Adrenal gland (tissue), 19 donors: Measurements from ENCODE around the gene MKKS. TPM values are rescaled to one million over a fixed set of nuclear protein-coding genes. Genes with fewer than 3 reads are reported as not detected.
A peak's percentile ranks its signal among the peaks of the same experiment; 100 is the strongest.

Experiments used
- DNase-seq, 7 donors: peaks; one replicate each; pipeline ENCODE4 v3.0.0-alpha.2; 2019 to 2020
- H3K27ac ChIP-seq, 5 donors: fragments of 200-600 bp; sonication (generic) in 4 of 5; 1 replicate in 3 of 5; 2 replicates in 2 of 5; pipeline versions ENCODE4 v1.5.1 to v1.8.0; 2016 to 2020; ENCODE audit warnings: mild to moderate bottlenecking in 1 of 5
- H3K27me3 ChIP-seq: fragments of 200-600 bp; 2 replicates; pipeline ENCODE4 v1.8.0; 2021
- H3K36me3 ChIP-seq, 2 donors: fragments of 200-600 bp; replicated peaks in 1 of 2; 1 replicate in 1 of 2; 2 replicates in 1 of 2; pipeline versions ENCODE4 v1.5.1 to v1.8.0; 2018 to 2022
- H3K4me1 ChIP-seq, 2 donors: fragments of 200-600 bp; replicated peaks in 1 of 2; 1 replicate in 1 of 2; 2 replicates in 1 of 2; pipeline versions ENCODE4 v1.5.1 to v1.8.0; 2018 to 2021
- H3K4me3 ChIP-seq, 4 donors: fragments of 200-600 bp; sonication (generic) in 3 of 4; one replicate each; pipeline ENCODE4 v1.5.1; 2016 to 2018
- H3K9me3 ChIP-seq, 3 donors: fragments of 200-600 bp; sonication (generic) in 1 of 3; replicated peaks in 1 of 3; 1 replicate in 2 of 3; 2 replicates in 1 of 3; pipeline versions ENCODE4 v1.5.1 to v1.8.0; 2016 to 2021
- POLR2A ChIP-seq, 2 donors: fragments of 450-650 bp; IDR thresholded peaks; one replicate each; pipeline ENCODE4 v1.6.1; 2017; ENCODE audit warnings: antibody characterized with exemption in 2 of 2, mild to moderate bottlenecking in 2 of 2, moderate library complexity in 1 of 2
- WGBS, 4 donors: extraction: QIAGEN DNeasy Blood & Tissue Kit in 2 of 4; methylation state at CpG; one replicate each; pipeline versions ENCODE4 v1.1.5 to v1.1.7; 2013 to 2017; 5-methylcytosine and 5-hydroxymethylcytosine counted together
- intact Hi-C, 2 donors: fragments of 100-400 bp; cut with DNase I; formaldehyde crosslinking; loops; one replicate each; pipeline versions ENCODE4 v1.14.1 to v1.15.0; 2022 to 2023
- long read RNA-seq, 10 donors: library from polyadenylated mRNA in 3 of 10; unstranded in 2 of 10; stranded (forward) in 1 of 10; transcript quantifications; one replicate each; pipeline ENCODE4 v2.0.0 and lab custom pipeline, GENCODE V29; 2021 to 2026
- polyA plus RNA-seq, 3 donors: library from polyadenylated mRNA; stranded (reverse); fragments of 200-250 nt in 2 of 3; fragments of 350-450 nt in 1 of 3; fragmentation: Illumina TruSeq in 1 of 3; extraction: RNeasy Lipid Tissue Mini Kit (QIAGEN cat#74804) in 1 of 3; gene quantifications; one replicate each; pipeline ENCODE4 v1.2.3, GENCODE V29; 2013 to 2014
- total RNA-seq, 9 donors: library from RNA; depleted of rRNA in 4 of 9; stranded (reverse); fragments of >200 nt in 4 of 9; fragments of 120-200 nt in 1 of 9; fragmentation: NEBNext Ultra II Directional in 1 of 9; extraction: Animal tissue kit (Norgen Biotek cat#: 25700) in 1 of 9; gene quantifications; one replicate each; pipeline versions ENCODE4 v1.1.0 to v1.2.4, GENCODE V29; 2013 to 2023
- TF ChIP-seq, protein P1 (sequence below), 6 experiments: fragments of 450-650 bp in 4 of 6; fragments of 200-600 bp in 2 of 6; sonication (generic) in 1 of 6; IDR thresholded peaks; 1 replicate in 5 of 6; 2 replicates in 1 of 6; pipeline versions ENCODE4 v1.5.1 to v1.8.0; 2016 to 2021; ENCODE audit warnings: antibody characterized with exemption in 6 of 6, mild to moderate bottlenecking in 2 of 6, moderate library complexity in 1 of 6
- donor health status: healthy with polysubstance abuse.
- donor health status: Bipolar disorder and iron deficiency.
- donor health status: DM: yes; HTN: yes; CAD: no.
- donor health status: DM: no; HTN: no; CAD: no.
- donor health status: DM: no; HTN: no; CAD: no.
- donor health status: DM: yes; HTN: yes; CAD: no.

MKKS gene
- total RNA-seq, result 10 to 100 TPM in 7 of 9 donors, 1 to 10 TPM in 2; 6.1 to 24.7 (median 17.3) TPM
- polyA plus RNA-seq, result 10 to 100 TPM; 10.4 to 29.1 (median 14.0) TPM
- long read RNA-seq, donor 1, full-length matches to known transcripts, result 8 of 90 reads
- long read RNA-seq, donor 1, partial matches to known transcripts, result 82 of 90 reads
- long read RNA-seq, donor 1, other reads (novel, unspliced or antisense), result 0 of 90 reads
- long read RNA-seq, donor 2, full-length matches to known transcripts, result 4 of 56 reads
- long read RNA-seq, donor 2, partial matches to known transcripts, result 52 of 56 reads
- long read RNA-seq, donor 2, other reads (novel, unspliced or antisense), result 0 of 56 reads
- long read RNA-seq, donor 3, full-length matches to known transcripts, result 7 of 73 reads
- long read RNA-seq, donor 3, partial matches to known transcripts, result 61 of 73 reads
- long read RNA-seq, donor 3, other reads (novel, unspliced or antisense), result 5 of 73 reads
- long read RNA-seq, donor 4, full-length matches to known transcripts, result 10 of 47 reads
- long read RNA-seq, donor 4, partial matches to known transcripts, result 36 of 47 reads
- long read RNA-seq, donor 4, other reads (novel, unspliced or antisense), result 1 of 47 reads
- long read RNA-seq, donor 5, full-length matches to known transcripts, result 55 of 91 reads
- long read RNA-seq, donor 5, partial matches to known transcripts, result 30 of 91 reads
- long read RNA-seq, donor 5, other reads (novel, unspliced or antisense), result 6 of 91 reads
- long read RNA-seq, donor 6, full-length matches to known transcripts, result 11 of 52 reads
- long read RNA-seq, donor 6, partial matches to known transcripts, result 37 of 52 reads
- long read RNA-seq, donor 6, other reads (novel, unspliced or antisense), result 4 of 52 reads
- long read RNA-seq, donor 7, full-length matches to known transcripts, result 1 of 33 reads
- long read RNA-seq, donor 7, partial matches to known transcripts, result 32 of 33 reads
- long read RNA-seq, donor 7, other reads (novel, unspliced or antisense), result 0 of 33 reads
- long read RNA-seq, donor 8, full-length matches to known transcripts, result 9 of 55 reads
- long read RNA-seq, donor 8, partial matches to known transcripts, result 46 of 55 reads
- long read RNA-seq, donor 8, other reads (novel, unspliced or antisense), result 0 of 55 reads
- long read RNA-seq, donor 9, full-length matches to known transcripts, result 6 of 46 reads
- long read RNA-seq, donor 9, partial matches to known transcripts, result 40 of 46 reads
- long read RNA-seq, donor 9, other reads (novel, unspliced or antisense), result 0 of 46 reads
- long read RNA-seq, donor 10, full-length matches to known transcripts, result 1 of 34 reads
- long read RNA-seq, donor 10, partial matches to known transcripts, result 33 of 34 reads
- long read RNA-seq, donor 10, other reads (novel, unspliced or antisense), result 0 of 34 reads

DNA sequence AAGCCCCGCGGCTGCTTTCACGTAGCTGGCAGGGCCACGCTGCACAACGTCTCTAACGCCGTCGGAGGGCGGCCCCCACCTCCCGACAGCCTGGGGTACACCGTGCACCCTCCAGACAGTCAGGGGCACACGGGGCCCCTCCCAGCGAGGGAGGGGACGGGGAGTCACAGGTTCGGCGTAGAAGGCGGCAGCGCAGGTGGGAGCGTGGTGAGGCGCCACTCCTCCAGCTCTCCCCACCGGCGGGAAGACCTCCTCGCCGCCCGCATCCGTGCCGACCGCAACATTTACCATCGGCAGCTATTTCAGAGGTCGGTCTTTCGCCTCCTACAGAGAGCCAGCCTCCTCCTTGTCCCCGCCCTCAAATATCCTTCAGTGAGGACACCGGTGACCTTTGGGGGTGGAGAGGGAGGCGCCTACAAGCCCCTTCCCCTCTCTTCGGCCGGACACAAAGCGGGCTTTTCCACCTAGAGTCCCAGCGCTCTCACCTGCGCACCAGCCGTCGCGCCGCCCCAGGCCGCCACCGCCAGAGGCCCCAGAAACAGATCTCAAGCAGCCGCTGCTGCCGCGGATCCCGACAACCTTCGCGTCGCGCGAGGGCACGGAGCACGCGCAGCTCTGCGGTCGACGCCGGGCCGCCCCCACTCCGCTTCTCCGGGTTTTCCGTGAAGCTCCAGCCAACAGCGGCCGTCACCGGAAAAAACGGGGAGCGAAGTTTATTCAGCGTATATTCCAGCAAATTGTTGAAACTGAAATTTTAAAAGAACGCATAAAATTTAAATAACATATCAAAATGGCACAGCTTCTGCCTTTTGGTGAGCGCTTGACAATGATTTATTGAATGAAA is at the start of gene MKKS:
MKKS (minus strand) TSS at position 600 of the 844 bp plus-strand sequence. CDS start 20,708 bp downstream, outside the sequence.
- DNase-seq, result peak; percentile 89 to 94 (median 92)
- 0 to 1% (median 0%) methylated on average over 22 to 73 of the region's 73 CpGs for WGBS, 4 donors
- TF ChIP-seq, protein P1, sequence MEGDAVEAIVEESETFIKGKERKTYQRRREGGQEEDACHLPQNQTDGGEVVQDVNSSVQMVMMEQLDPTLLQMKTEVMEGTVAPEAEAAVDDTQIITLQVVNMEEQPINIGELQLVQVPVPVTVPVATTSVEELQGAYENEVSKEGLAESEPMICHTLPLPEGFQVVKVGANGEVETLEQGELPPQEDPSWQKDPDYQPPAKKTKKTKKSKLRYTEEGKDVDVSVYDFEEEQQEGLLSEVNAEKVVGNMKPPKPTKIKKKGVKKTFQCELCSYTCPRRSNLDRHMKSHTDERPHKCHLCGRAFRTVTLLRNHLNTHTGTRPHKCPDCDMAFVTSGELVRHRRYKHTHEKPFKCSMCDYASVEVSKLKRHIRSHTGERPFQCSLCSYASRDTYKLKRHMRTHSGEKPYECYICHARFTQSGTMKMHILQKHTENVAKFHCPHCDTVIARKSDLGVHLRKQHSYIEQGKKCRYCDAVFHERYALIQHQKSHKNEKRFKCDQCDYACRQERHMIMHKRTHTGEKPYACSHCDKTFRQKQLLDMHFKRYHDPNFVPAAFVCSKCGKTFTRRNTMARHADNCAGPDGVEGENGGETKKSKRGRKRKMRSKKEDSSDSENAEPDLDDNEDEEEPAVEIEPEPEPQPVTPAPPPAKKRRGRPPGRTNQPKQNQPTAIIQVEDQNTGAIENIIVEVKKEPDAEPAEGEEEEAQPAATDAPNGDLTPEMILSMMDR (IDR thresholded peaks at IDR 0.05), result peak in 1 of 6 experiments; percentile 37
- peak in 1 of 2 donors; percentile 45 for TF ChIP-seq POLR2A (IDR thresholded peaks at IDR 0.05)
- Histone ChIP-seq H3K36me3 (no peaks in the 10 kb centered on the region), H3K27ac (peak within 1 kb of the TSS; percentile 82 to 93 (median 91)), H3K4me1 (peaks cover 16 to 35% of the 10 kb centered on the region in 2 donors), H3K4me3 (peak within 1 kb of the TSS; percentile 7 to 86 (median 70)), H3K9me3 (no peaks in the 10 kb centered on the region), H3K27me3 (no peaks in the 10 kb centered on the region)
- intact Hi-C loops, result loop anchor here (2.0 to 10.0 kb wide), 2 partner anchors 453 to 841 kb away; no protein-coding TSS in a partner anchor

DNA sequence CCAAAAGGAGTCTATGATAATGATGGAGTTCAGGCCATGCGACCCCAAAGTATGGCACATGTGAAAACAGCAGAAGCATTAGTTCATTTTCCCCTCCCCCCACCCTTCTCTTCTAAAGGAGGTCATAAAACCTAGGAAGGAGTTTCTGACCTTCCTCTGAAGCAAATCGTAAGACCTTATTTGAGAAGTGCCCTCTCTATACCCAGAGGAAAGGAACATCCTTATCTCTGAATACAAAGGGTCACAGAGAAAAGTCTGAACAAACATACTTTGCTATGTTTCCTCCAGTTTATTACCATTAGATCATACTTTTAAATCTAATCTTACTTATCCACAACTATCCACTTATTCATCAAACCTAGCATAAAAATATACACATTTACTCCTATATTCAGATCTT is 49.7 kb upstream of the MKKS start:
- Histone ChIP-seq H3K4me3 (no peak overlapping the region), H3K27ac (no peak overlapping the region), H3K36me3 (no peaks in the 10 kb centered on the region), H3K9me3 (no peaks in the 10 kb centered on the region), H3K27me3 (no peaks in the 10 kb centered on the region), H3K4me1 (peaks cover 0 to 6% of the 10 kb centered on the region in 2 donors)
- 65 to 84% (median 71%) methylated on average over 2 of the region's 2 CpGs for WGBS, 4 donors
- TF ChIP-seq, protein P1 (IDR thresholded peaks at IDR 0.05), result no peak
- TF ChIP-seq POLR2A (IDR thresholded peaks at IDR 0.05), result no peak
- intact Hi-C loops, result no loop called here
- no peak for DNase-seq

DNA sequence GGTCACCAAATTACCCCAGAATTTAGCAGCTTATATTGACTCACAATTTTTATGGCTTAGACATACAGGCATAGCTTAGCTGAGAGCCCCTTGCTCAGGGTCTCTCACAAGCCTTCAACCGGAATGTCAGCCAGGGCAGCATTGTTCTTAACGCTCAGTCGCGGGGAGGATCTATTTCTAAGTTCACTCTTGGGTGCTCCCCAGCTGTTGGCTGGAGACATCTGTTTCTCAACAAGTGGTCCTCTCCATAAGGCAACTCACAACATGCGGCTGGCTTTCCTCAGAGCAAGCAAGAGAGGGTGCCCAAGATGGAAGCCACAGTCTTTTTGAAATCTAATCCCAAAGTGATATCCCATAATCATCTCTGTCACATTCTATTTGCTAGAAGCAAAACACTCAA is 47.7 kb upstream of the MKKS start:
- Histone ChIP-seq H3K4me1 (no peaks in the 10 kb centered on the region), H3K27ac (no peak overlapping the region), H3K36me3 (no peaks in the 10 kb centered on the region), H3K4me3 (no peak overlapping the region), H3K9me3 (no peaks in the 10 kb centered on the region), H3K27me3 (no peaks in the 10 kb centered on the region)
- intact Hi-C loops, result no loop called here
- no peak for DNase-seq
- WGBS, 4 donors, result 79 to 85% (median 84%) methylated on average over 5 of the region's 5 CpGs
- no peak for TF ChIP-seq POLR2A (IDR thresholded peaks at IDR 0.05)
- TF ChIP-seq, protein P1 (IDR thresholded peaks at IDR 0.05), result no peak
